Stimulated activated naive CD8-positive, alpha-beta T cell treated with anti-CD3 and anti-CD28 coated beads, Interleukin-15, Interleukin-2, amounts not matched to agents 100 U/mL and 50 U/mL, for 24 hours (primary cell): ENCODE measurements around the gene IL15RA.
"Not testable (repeated sequence)": the region's sequence is repeated elsewhere in the genome, so short reads cannot be mapped to it uniquely, and the experiment has no call there.

Source experiments
- ATAC-seq: fragments of 150-1000 bp; cut with Tn5 transposase; one replicate; pipeline ENCODE4 v1.10.0; 2021
- DNase-seq: peaks from one replicate; pipeline ENCODE4 v3.0.0; 2021

IL15RA gene

GRCh38 chr10:5970066-5970465 lies 7.3 kb downstream of the IL15RA start:
- no peak for ATAC-seq
- no peak for DNase-seq

- ATAC-seq (no peak), DNase-seq (no peak)
Measured at GRCh38 chr10:5968681-5969453, 8.5 kb downstream of the IL15RA start.

- ATAC-seq (no peak), DNase-seq (no peak)
Measured at GRCh38 chr10:5968037-5968680, 9.2 kb downstream of the IL15RA start.

GRCh38 chr10:5965266-5965665 lies 12.1 kb downstream of the IL15RA start:
- ATAC-seq (no peak), DNase-seq (no peak)

GRCh38 chr10:5964736-5965135 lies 12.6 kb downstream of the IL15RA start:
- ATAC-seq, result no peak
- DNase-seq, result no peak

- DNase-seq, result no peak
- no peak for ATAC-seq
Measured at GRCh38 chr10:5963591-5963990, 13.8 kb downstream of the IL15RA start.

- ATAC-seq (no peak), DNase-seq (no peak)
Measured at GRCh38 chr10:5963071-5963470, 14.3 kb downstream of the IL15RA start.

GRCh38 chr10:5962358-5962940 lies 14.9 kb downstream of the IL15RA start:
- ATAC-seq, DNase-seq: not testable (repeated sequence)

- ATAC-seq (no peak), DNase-seq (no peak)
Measured at GRCh38 chr10:5961405-5962100, 15.8 kb downstream of the IL15RA start.

- not testable (repeated sequence) for ATAC-seq
Measured at GRCh38 chr10:5960973-5961275, 16.4 kb downstream of the IL15RA start.

GRCh38 chr10:5960070-5960972 lies 17.0 kb downstream of the IL15RA start:
- no peak for DNase-seq
- no peak for ATAC-seq

More at GRCh38 chr10:5960973-5961275, 16.4 kb downstream of the IL15RA start:
- not testable (repeated sequence) for DNase-seq

- no peak for ATAC-seq
Measured at GRCh38 chr10:5959581-5960069, 17.7 kb downstream of the IL15RA start.

GRCh38 chr10:5959142-5959541 lies 18.2 kb downstream of the IL15RA start:
- DNase-seq (no peak), ATAC-seq (no peak)

More at GRCh38 chr10:5959581-5960069, 17.7 kb downstream of the IL15RA start:
- no peak for DNase-seq

GRCh38 chr10:5958675-5959074 lies 18.7 kb downstream of the IL15RA start:
- no peak for ATAC-seq
- no peak for DNase-seq

- DNase-seq, result no peak
- no peak for ATAC-seq
Measured at GRCh38 chr10:5958077-5958476, 19.3 kb downstream of the IL15RA start.

- ATAC-seq, result no peak
Measured at GRCh38 chr10:5956146-5956936, 21.0 kb downstream of the IL15RA start.

GRCh38 chr10:5953676-5954075 lies 23.7 kb downstream of the IL15RA start:
- no peak for ATAC-seq
- DNase-seq, result no peak

More at GRCh38 chr10:5956146-5956936, 21.0 kb downstream of the IL15RA start:
- no peak for DNase-seq

GRCh38 chr10:5952731-5953385 lies 24.5 kb downstream of the IL15RA start:
- ATAC-seq (no peak), DNase-seq (no peak)

GRCh38 chr10:5951721-5952407 lies 25.5 kb downstream of the IL15RA start:
- DNase-seq, result no peak
- ATAC-seq, result no peak
